HG03439 (cell line): ENCODE data around the gene CYP4A22.
"Not testable (repeated sequence)": the region's sequence is repeated elsewhere in the genome, so short reads cannot be mapped to it uniquely, and the experiment has no call there.

Source experiments
- ATAC-seq: cut with Tn5 transposase; IDR thresholded peaks from one replicate; pipeline ENCODE4 v1.9.1; 2021; ENCODE audit warnings: mild to moderate bottlenecking, moderate library complexity; ENCODE audit not compliant: unreplicated experiment

Gene CYP4A22

DNA sequence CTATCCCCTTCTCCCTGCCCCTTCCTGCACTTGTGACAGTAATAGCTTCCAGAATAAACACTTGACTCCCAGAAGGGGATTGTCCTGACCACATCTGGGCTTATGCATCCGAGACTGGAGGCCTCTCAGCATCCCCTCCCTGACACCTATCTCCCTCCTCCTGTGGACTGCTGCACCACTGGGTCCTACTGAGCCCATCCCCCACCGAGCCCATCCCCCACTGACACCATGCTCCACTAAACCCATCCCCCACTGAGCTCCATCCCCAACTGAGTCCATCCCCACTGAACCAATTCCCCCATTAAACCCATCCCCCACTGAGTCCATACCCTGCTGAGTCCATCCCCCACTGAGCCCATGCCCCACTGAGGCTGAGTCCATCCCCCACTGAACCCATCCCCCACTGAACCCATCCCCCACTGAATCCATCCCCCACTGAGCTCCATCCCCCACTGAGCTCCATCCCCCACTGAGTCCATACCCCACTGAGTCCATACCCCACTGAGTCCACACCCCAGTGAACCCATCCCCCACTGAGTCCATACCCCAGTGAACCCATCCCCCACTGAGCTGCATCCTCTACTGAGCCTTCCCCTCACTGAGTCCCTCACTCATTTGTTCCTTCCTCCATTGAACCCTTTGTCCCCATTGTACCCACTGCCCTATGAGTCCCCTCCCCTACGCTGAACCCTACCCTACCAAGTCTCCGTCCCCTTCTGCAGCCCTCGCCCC is 47.0 kb downstream of the CYP4A22 start:
- ATAC-seq = no peak

DNA sequence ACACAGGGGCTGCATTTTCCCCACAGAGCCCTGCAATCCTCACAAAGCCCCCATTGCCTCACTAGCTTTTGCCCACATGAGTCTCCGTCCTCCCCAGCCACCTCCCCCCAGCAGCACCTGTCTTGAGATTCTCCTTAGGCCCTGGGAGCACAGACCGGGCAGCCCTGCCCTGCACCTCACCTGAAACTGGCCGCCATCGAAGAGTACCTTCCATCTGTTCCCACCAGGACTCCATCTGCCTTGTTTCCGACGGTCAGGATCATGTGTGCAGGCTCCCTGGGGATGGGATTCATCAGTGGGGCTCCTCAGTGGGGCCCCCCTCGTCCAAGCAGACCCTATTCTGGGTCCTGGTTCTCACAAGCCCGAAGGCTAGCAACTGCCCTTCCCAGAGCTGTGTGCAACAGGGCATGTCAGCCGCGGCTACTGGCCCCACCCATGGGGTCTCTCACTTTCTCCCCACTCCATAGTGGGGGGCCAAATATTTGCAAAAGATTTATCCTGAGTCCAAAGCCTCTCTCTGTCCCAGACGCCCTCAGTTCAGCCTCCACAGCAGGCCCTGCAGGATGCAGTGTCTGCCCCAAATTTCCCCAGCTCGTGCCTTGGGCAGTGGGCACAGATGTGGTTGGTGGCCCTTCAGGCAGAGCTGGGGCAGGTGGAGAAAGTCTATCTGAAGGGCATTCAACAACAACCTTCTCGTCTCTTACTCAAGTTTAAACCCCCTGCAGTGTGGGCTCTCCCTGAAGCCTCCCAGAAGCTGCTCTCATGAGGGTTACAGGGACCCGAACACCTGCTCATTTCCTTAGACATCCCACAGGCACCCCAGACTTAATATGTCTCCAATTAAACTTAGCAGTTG is 47.8 kb downstream of the CYP4A22 start:
- no peak for ATAC-seq

- no peak for ATAC-seq
These were observed 49.3 kb downstream of the CYP4A22 start for GRCh38 chr1:47186267-47187185.

GRCh38 chr1:47187231-47187925 is 50.1 kb downstream of the CYP4A22 start:
- no peak for ATAC-seq

DNA sequence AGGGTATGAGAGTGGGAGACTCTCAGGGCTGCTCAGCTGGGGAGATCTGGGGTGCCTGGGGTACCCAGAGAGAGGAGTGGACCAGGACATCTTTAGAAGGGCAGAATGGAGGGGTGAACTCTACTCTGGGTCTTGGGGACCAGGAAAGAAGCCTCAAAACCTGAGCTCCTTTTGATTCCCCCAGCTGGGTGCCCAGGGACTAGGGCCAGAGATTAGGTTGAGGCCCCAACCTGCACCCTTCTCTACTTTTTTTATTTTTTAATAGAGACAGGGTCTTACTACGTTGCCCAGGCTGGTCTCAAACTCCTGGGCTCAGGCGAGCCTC is 50.6 kb downstream of the CYP4A22 start:
- ATAC-seq = no peak

GRCh38 chr1:47188791-47189785 is 51.8 kb downstream of the CYP4A22 start:
- no peak for ATAC-seq

- no peak for ATAC-seq
These were observed 52.7 kb downstream of the CYP4A22 start, which contains the start of gene PDZK1IP1 for GRCh38 chr1:47189844-47190508. Gene PDZK1IP1, minus strand, starts transcription at chr1:47190036. Its CDS starts 104 bp downstream, at chr1:47189932.

GRCh38 chr1:47190509-47190855 is 53.2 kb downstream of the CYP4A22 start:
- no peak for ATAC-seq

DNA sequence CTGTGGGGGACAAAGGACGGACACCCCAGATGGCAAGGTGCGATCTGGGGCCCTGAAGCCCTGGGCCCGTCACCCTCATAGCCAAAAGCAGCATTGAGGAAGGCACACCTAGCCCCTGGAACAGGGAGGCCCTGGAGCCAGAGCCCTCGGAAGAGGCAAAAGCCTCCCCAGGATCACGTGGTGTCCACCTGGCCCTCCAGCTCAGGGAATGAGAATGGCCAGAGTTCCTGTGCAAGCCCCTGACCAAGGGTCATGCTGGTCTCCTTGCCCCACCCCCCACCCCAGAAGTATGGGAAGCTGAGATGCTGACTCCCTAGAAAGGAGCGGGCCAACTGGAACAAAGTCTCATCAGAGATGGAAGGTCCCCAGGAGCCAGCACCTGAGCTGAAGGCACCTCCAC is 53.6 kb downstream of the CYP4A22 start:
- ATAC-seq = no peak

GRCh38 chr1:47191940-47192457 is 54.8 kb downstream of the CYP4A22 start:
- ATAC-seq = no peak

DNA sequence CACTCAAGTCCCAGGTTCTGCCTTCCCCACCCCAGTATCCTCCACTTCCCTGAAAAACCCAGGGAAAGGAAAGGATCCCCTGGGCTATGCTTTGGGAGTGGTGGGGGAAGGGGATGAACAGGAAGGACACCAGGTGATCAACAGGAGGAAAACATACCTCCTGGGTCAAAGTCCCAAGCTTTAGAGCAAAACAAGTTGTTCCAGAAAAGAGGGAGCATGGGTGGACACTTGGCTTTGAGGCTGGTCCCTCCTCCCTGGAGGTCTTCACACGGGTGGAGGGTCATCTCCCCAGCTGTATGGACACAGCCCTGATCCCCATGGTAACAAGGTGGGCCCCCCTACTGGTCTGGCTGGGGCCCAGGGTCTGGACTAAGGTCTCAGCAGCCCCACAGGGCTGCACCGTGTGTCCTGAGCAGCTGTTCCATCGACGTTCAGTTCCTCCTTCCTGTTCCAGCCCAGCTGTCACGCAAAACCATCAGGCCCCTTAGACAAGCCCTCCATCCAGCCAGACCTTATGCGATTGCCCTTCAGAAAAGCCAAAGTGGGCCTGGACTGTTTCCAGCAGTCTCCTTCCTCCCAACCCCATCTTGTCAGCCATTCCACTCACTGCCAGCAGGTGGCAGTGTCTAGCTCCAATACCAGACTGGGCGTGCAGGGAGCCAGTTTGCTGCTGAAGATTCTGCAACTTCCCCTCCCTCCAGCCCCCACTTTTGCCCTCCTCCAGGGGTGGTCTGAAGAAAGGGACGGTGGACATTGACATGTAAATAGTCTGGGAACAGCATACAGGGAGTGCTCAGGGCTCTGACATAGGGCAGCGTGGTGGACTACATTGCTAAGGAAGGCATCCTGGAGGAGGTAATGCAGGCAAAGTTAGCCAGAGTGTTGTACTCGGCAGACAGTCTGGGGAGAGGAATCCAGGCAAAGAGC is 55.5 kb downstream of the CYP4A22 start:
- no peak for ATAC-seq

- not testable (repeated sequence) for ATAC-seq
These were observed 56.3 kb downstream of the CYP4A22 start for GRCh38 chr1:47193496-47193895.

- no peak for ATAC-seq
These were observed 57.1 kb downstream of the CYP4A22 start for GRCh38 chr1:47194311-47194710.

GRCh38 chr1:47195981-47196380 is 58.7 kb downstream of the CYP4A22 start:
- ATAC-seq = not testable (repeated sequence)

DNA sequence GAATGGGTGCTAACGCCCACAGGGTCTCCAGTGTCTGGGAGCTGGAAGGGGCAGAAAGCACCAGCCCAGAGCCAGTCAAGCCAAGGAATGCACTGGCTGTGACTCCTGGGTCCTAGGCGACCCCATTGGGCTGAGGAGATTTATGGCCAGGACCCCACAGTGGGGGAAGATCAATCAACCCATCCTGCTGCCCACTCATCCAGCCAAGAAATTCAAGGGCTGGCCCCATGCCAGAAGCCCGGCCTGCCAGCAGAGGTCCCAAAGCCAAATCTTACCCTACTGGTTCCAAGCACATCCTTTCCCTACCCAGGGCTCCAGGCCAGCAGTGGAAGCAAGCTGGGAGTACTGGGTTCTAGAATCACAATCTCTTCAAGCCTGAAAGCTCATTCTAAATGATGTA is 59.4 kb downstream of the CYP4A22 start:
- no peak for ATAC-seq

GRCh38 chr1:47198214-47198613 is 61.0 kb downstream of the CYP4A22 start:
- ATAC-seq = no peak
